ENCODE data around the gene COL19A1. TPM values are rescaled to one million over a fixed set of nuclear protein-coding genes. Genes with fewer than 3 reads are reported as not detected.

COL19A1 gene
- total and polyA plus RNA-seq, 9 of the 15 experiments (the other 6 are each of a cell fraction or from before 2014, with no cell fraction given) = not detected

- Histone ChIP-seq H3K79me2 (ENCODE audit: control insufficient read depth, insufficient read depth, low read length) (no peaks in the 10 kb centered on the region), H3K4me3 (no peak overlapping the region), H3K9me1 (ENCODE audit: control insufficient read depth, insufficient read depth, low read length) (no peaks in the 10 kb centered on the region), H2AFZ (ENCODE audit: low read depth, low read length) (peak overlapping the region; percentile 83), H3K9ac (ENCODE audit: insufficient read depth in 1 of 2, low read depth in 2 of 2, low read length in 2 of 2) (no peak overlapping the region), H3K27me3 (ENCODE audit: control insufficient read depth in 2 of 2, insufficient read depth in 2 of 2, low read length in 2 of 2) (peaks cover 4 to 12% of the 10 kb centered on the region in 2 experiments; a peak in 4 of 5 replicates), H3K36me3 (ENCODE audit: control insufficient read depth, insufficient read depth, low read length) (no peaks in the 10 kb centered on the region), H3K9me3 (replicated peaks; ENCODE audit: control insufficient read depth, insufficient read depth, low read depth, low read length) (no peaks in the 10 kb centered on the region), H3K27ac (ENCODE audit: extremely low read depth, low read depth, low read length) (0 out of 3 replicates have a peak overlapping the region, but pooled peaks have one; percentile 14), H4K20me1 (replicated peaks; ENCODE audit: control insufficient read depth, insufficient read depth, low read length) (no peaks in the 10 kb centered on the region), H3K4me1 (replicated peaks in 1 of 2; ENCODE audit: control insufficient read depth in 2 of 2, insufficient read depth in 2 of 2, low read length in 2 of 2) (no peaks in the 10 kb centered on the region; a peak in 2 of 5 replicates), H3K4me2 (ENCODE audit: insufficient read depth, low read length) (peak overlapping the region; percentile 62)
- DNase-seq (ENCODE audit: extremely low read depth in 1 of 4, low spot score in 3 of 4) (peak; percentile 37 to 64 (median 50)), FAIRE-seq (peak; percentile 56), ATAC-seq (peak; percentile 94)
- in situ Hi-C loops (cut with MboI) (no loop called here), intact Hi-C loops (cut with micrococcal nuclease) (no loop called here)
- no TSS peak for BruUV-seq (replicated peaks)
- ChIA-PET POLR2A (interaction anchor here (1.7 kb wide), 1 partner anchor 11 kb away, joined by 6 read pairs; no protein-coding TSS in a partner anchor), CTCF (ENCODE audit: low intra/inter-chr PET ratio) (no interaction called here)
- 3% methylated on average over 7 of the region's 7 CpGs for WGBS (ENCODE audit: insufficient coverage, low coverage, missing lambda C conversion rate)
- no peak for TF ChIP-seq RB1 (IDR thresholded peaks at IDR 0.05; ENCODE audit: low read depth)
- TF ChIP-seq SPI1 (IDR thresholded peaks at IDR 0.05; ENCODE audit: borderline replicate concordance, low read depth, low read length) = peak; percentile 11; the same call in 1 of the 2 replicates
- peak; percentile 61 for TF ChIP-seq ETV1 (tag; conservative IDR thresholded peaks at IDR 0.05; ENCODE audit: low read depth)
- TF ChIP-seq ZBTB43 (CRISPR knock-in tag; IDR thresholded peaks at IDR 0.05) = no peak
- no peak for TF ChIP-seq ARID3B (CRISPR knock-in tag; IDR thresholded peaks at IDR 0.05; ENCODE audit: borderline replicate concordance)
- no peak for TF ChIP-seq SUPT5H (IDR thresholded peaks at IDR 0.05)
- no peak for TF ChIP-seq GATAD2A (IDR thresholded peaks at IDR 0.05)
- TF ChIP-seq CTCF (IDR thresholded peaks at IDR 0.05 in 2 of 3, conservative IDR thresholded peaks at IDR 0.05 in 1 of 3; ENCODE audit: insufficient read depth in 2 of 3, low read depth in 1 of 3, low read length in 3 of 3) = peak in 1 of 3 experiments; percentile 19; a peak in 1 of 6 replicates
- no peak for TF ChIP-seq HNRNPLL (IDR thresholded peaks at IDR 0.05; ENCODE audit: low read depth, low read length, poor library complexity, severe bottlenecking)
- no peak for TF ChIP-seq POLR2AphosphoS5 (IDR thresholded peaks at IDR 0.05; ENCODE audit: control insufficient read depth, insufficient read depth, low read depth, low read length)
- TF ChIP-seq SNAPC5 (CRISPR knock-in tag; IDR thresholded peaks at IDR 0.05) = no peak
- TF ChIP-seq TOE1 (IDR thresholded peaks at IDR 0.05; ENCODE audit: borderline replicate concordance) = no peak
- TF ChIP-seq TOE1 (CRISPR knock-in tag; IDR thresholded peaks at IDR 0.05; ENCODE audit: borderline replicate concordance, low read depth) = no peak
- TF ChIP-seq DPF2 (IDR thresholded peaks at IDR 0.05) = 0 out of 2 replicates have a peak, but pooled peaks have one; percentile 18
Observed at GRCh38 chr6:70241991-70242420, 375.6 kb downstream of the COL19A1 start.
